Spleen (tissue), 11 donors: ENCODE data around the gene AGRN. TPM values are rescaled to one million over a fixed set of nuclear protein-coding genes. Genes with fewer than 3 reads are reported as not detected.
"Not testable (repeated sequence)": the region's sequence is repeated elsewhere in the genome, so short reads cannot be mapped to it uniquely, and the experiment has no call there.

Experiments
- DNase-seq: peaks from one replicate; pipeline ENCODE4 v3.0.0-alpha.2; 2020
- H3K27ac ChIP-seq, 8 donors: fragments of 200-600 bp; sonication (generic) in 7 of 8; 1 replicate in 4 of 8; 2 replicates in 4 of 8; pipeline versions ENCODE4 v1.5.0 to v1.8.0; 2016 to 2021; ENCODE audit warnings: inconsistent platforms in 4 of 8, mild to moderate bottlenecking in 4 of 8, moderate library complexity in 1 of 8
- H3K27me3 ChIP-seq, 7 donors: fragments of 200-600 bp; sonication (generic) in 6 of 7; replicated peaks in 1 of 7; 1 replicate in 4 of 7; 2 replicates in 3 of 7; pipeline versions ENCODE4 v1.5.0 to v1.8.0; 2016 to 2021; ENCODE audit warnings: inconsistent platforms in 3 of 7, mild to moderate bottlenecking in 1 of 7
- H3K36me3 ChIP-seq, 6 donors: fragments of 200-600 bp; sonication (generic) in 5 of 6; 1 replicate in 4 of 6; 2 replicates in 2 of 6; pipeline versions ENCODE4 v1.5.0 to v1.8.0; 2016 to 2021; ENCODE audit warnings: inconsistent platforms in 2 of 6
- H3K4me1 ChIP-seq, 6 donors: fragments of 200-600 bp; sonication (generic) in 5 of 6; 1 replicate in 3 of 6; 2 replicates in 3 of 6; pipeline versions ENCODE4 v1.5.0 to v1.8.0; 2016 to 2021; ENCODE audit warnings: inconsistent platforms in 3 of 6
- H3K4me3 ChIP-seq, 8 donors: fragments of 200-600 bp; sonication (generic) in 7 of 8; 1 replicate in 4 of 8; 2 replicates in 4 of 8; pipeline versions ENCODE4 v1.5.0 to v1.8.0; 2016 to 2021; ENCODE audit warnings: inconsistent platforms in 4 of 8, mild to moderate bottlenecking in 4 of 8, moderate library complexity in 2 of 8
- H3K9me3 ChIP-seq, 8 donors: fragments of 200-600 bp; sonication (generic) in 7 of 8; 1 replicate in 4 of 8; 2 replicates in 4 of 8; pipeline versions ENCODE4 v1.5.0 to v1.8.0; 2016 to 2021; ENCODE audit warnings: inconsistent platforms in 4 of 8
- POLR2A ChIP-seq, 3 donors: fragments of 450-650 bp; IDR thresholded peaks; one replicate each; pipeline ENCODE4 v1.5.1; 2017; ENCODE audit warnings: antibody characterized with exemption in 3 of 3, mild to moderate bottlenecking in 1 of 3
- POLR2AphosphoS5 ChIP-seq, 3 donors: sonication (generic); formaldehyde crosslinking; IDR thresholded peaks; one replicate each; pipeline ENCODE4 v1.5.1; 2017; ENCODE audit warnings: antibody characterized with exemption in 3 of 3
- WGBS, 5 donors: extraction: QIAGEN DNeasy Blood & Tissue Kit in 3 of 5; methylation state at CpG; one replicate each; pipeline versions ENCODE4 v1.1.5 to v1.1.7; 2013 to 2018; 5-methylcytosine and 5-hydroxymethylcytosine counted together
- intact Hi-C: fragments of 100-400 bp; cut with DNase I; formaldehyde crosslinking; loops from one replicate; pipeline ENCODE4 v1.15.0; 2023; ENCODE audit warnings: low total_unique reads
- polyA plus RNA-seq, 3 donors: library from polyadenylated mRNA; stranded (reverse); fragments of 200-250 nt; gene quantifications; one replicate each; pipeline ENCODE4 v1.2.1, GENCODE V29; 2013
- total RNA-seq, 7 donors: library from RNA; depleted of rRNA in 3 of 7; stranded (reverse); fragments of >200 nt in 3 of 7; fragmentation: NEBNext Ultra II Directional in 4 of 7; extraction: Animal tissue kit (Norgen Biotek cat#: 25700) in 4 of 7; gene quantifications; one replicate each; pipeline versions ENCODE4 v1.1.0 to v1.2.1, GENCODE V29; 2016 to 2021
- TF ChIP-seq, protein P1 (sequence below), 11 experiments: fragments of 200-600 bp in 7 of 11; fragments of 450-650 bp in 4 of 11; sonication (generic) in 4 of 11; IDR thresholded peaks in 8 of 11; conservative IDR thresholded peaks in 3 of 11; 1 replicate in 7 of 11; 2 replicates in 4 of 11; pipeline versions ENCODE4 v1.4.0 to v1.8.0; 2016 to 2021; ENCODE audit warnings: antibody characterized with exemption in 11 of 11, inconsistent platforms in 4 of 11, mild to moderate bottlenecking in 1 of 11
- donor health status: healthy with polysubstance abuse.
- donor health status: DM: no; HTN: no; CAD: no; lungs with moderate emphysema.
- donor health status: DM: no; HTN: no; CAD: no.
- donor health status: Bipolar disorder and iron deficiency.
- donor health status: healthy.
- donor health status: DM: no; HTN: no; CAD: no.
- donor health status: DM: yes; HTN: yes; CAD: no.

The AGRN gene
- total and polyA plus RNA-seq, 10 donors, result 4.6 to 27.2 (median 14.5) TPM

GRCh38 chr1:1098681-1099421, 78.9 kb downstream of the AGRN start:
- 88 to 93% (median 91%) methylated on average over 18 of the region's 18 CpGs for WGBS, 5 donors
- no peaks in the 10 kb centered on the region for H3K27me3 ChIP-seq
- intact Hi-C loops, result no loop called here
- H3K9me3 ChIP-seq, result peaks cover 0 to 10% (median 6%) of the 10 kb centered on the region in 8 donors
- peaks cover 0 to 1% (median 0%) of the 10 kb centered on the region in 6 donors for H3K4me1 ChIP-seq
- no peak overlapping the region for H3K27ac ChIP-seq
- TF ChIP-seq, protein P1, sequence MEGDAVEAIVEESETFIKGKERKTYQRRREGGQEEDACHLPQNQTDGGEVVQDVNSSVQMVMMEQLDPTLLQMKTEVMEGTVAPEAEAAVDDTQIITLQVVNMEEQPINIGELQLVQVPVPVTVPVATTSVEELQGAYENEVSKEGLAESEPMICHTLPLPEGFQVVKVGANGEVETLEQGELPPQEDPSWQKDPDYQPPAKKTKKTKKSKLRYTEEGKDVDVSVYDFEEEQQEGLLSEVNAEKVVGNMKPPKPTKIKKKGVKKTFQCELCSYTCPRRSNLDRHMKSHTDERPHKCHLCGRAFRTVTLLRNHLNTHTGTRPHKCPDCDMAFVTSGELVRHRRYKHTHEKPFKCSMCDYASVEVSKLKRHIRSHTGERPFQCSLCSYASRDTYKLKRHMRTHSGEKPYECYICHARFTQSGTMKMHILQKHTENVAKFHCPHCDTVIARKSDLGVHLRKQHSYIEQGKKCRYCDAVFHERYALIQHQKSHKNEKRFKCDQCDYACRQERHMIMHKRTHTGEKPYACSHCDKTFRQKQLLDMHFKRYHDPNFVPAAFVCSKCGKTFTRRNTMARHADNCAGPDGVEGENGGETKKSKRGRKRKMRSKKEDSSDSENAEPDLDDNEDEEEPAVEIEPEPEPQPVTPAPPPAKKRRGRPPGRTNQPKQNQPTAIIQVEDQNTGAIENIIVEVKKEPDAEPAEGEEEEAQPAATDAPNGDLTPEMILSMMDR (IDR thresholded peaks at IDR 0.05 in 8 of 11, conservative IDR thresholded peaks at IDR 0.05 in 3 of 11), result no peak
- TF ChIP-seq POLR2AphosphoS5 (IDR thresholded peaks at IDR 0.05) (no peak), POLR2A (IDR thresholded peaks at IDR 0.05) (no peak)
- DNase-seq, result peak; percentile 2
- no peak overlapping the region for H3K4me3 ChIP-seq
- H3K36me3 ChIP-seq, result no peaks in the 10 kb centered on the region

- H3K9me3 ChIP-seq, result peaks cover 0 to 10% (median 6%) of the 10 kb centered on the region in 8 donors
- no peak overlapping the region for H3K4me3 ChIP-seq
- intact Hi-C loops, result no loop called here
- WGBS, 5 donors, result 77 to 89% (median 88%) methylated on average over 4 of the region's 4 CpGs
- TF ChIP-seq POLR2AphosphoS5 (IDR thresholded peaks at IDR 0.05) (no peak), POLR2A (IDR thresholded peaks at IDR 0.05) (no peak)
- TF ChIP-seq, protein P1 (IDR thresholded peaks at IDR 0.05 in 8 of 11, conservative IDR thresholded peaks at IDR 0.05 in 3 of 11), result no peak
- H3K27ac ChIP-seq, result no peak overlapping the region
- peaks cover 0 to 9% (median 0%) of the 10 kb centered on the region in 6 donors for H3K4me1 ChIP-seq
- no peaks in the 10 kb centered on the region for H3K36me3 ChIP-seq
- H3K27me3 ChIP-seq, result no peaks in the 10 kb centered on the region
- no peak for DNase-seq
Observed at GRCh38 chr1:1099506-1100183, 79.7 kb downstream of the AGRN start.

DNA sequence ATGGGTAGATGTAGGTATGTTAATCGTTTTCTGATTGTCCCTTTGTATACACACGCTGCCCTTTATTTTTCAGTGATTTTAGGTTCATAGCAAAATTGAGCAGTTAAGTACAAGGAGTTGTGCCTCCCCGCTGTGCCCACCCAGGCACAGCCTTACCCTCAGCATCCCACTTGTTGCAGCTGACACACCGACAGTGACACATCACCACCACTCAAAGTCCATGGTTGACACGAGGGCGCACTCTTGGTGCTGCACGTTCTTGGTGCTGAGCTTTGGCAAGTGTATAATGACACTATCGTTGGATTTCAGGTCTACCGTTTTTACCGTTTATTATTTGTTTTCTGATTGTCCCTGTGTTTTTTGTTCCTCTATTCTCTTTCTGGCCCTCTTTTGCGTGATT, 80.4 kb downstream of the AGRN start:
- TF ChIP-seq, protein P1 (IDR thresholded peaks at IDR 0.05 in 8 of 11, conservative IDR thresholded peaks at IDR 0.05 in 3 of 11), result no peak
- no peak for TF ChIP-seq POLR2AphosphoS5 (IDR thresholded peaks at IDR 0.05)
- TF ChIP-seq POLR2A (IDR thresholded peaks at IDR 0.05), result no peak
- H3K27me3 ChIP-seq, result no peaks in the 10 kb centered on the region
- no peaks in the 10 kb centered on the region for H3K36me3 ChIP-seq
- intact Hi-C loops, result no loop called here
- H3K9me3 ChIP-seq, result peaks cover 0 to 10% (median 6%) of the 10 kb centered on the region in 8 donors
- no peak overlapping the region for H3K27ac ChIP-seq
- no peak overlapping the region for H3K4me3 ChIP-seq
- peak; percentile 2 for DNase-seq
- 94 to 99% (median 97%) methylated on average over 11 of the region's 11 CpGs for WGBS, 5 donors
- peaks cover 0 to 13% (median 0%) of the 10 kb centered on the region in 6 donors for H3K4me1 ChIP-seq

DNA sequence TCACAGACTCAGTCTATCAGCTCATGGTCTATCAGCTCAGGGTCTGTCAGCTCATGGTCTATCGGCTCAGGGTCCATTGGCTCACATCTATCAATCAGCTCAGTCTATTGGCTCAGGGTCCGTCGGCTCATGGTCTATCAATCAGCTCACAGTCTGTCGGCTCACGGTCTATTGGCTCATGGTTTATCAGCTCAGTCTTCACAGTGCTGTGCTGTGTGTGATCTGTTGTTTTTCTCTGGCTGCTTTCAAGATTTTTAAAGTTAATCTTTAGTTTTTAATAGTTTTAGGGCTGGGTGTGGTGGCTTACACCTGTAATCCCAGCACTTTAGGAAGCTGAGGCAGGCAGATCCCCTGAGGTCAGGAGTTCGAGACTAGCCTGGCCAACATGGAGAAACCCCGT, 81.6 kb downstream of the AGRN start:
- TF ChIP-seq, protein P1 (IDR thresholded peaks at IDR 0.05 in 8 of 11, conservative IDR thresholded peaks at IDR 0.05 in 3 of 11), result no peak
- no peak for TF ChIP-seq POLR2A (IDR thresholded peaks at IDR 0.05)
- no peak for TF ChIP-seq POLR2AphosphoS5 (IDR thresholded peaks at IDR 0.05)
- no peaks in the 10 kb centered on the region for H3K36me3 ChIP-seq
- H3K27me3 ChIP-seq, result no peaks in the 10 kb centered on the region
- peaks cover 0 to 13% (median 0%) of the 10 kb centered on the region in 6 donors for H3K4me1 ChIP-seq
- no peak overlapping the region for H3K4me3 ChIP-seq
- peak; percentile 9 for DNase-seq
- no peak overlapping the region for H3K27ac ChIP-seq
- peaks cover 0 to 11% (median 6%) of the 10 kb centered on the region in 8 donors for H3K9me3 ChIP-seq
- intact Hi-C loops, result no loop called here
- WGBS, 5 donors, result 87 to 99% (median 97%) methylated on average over 7 of the region's 7 CpGs

DNA sequence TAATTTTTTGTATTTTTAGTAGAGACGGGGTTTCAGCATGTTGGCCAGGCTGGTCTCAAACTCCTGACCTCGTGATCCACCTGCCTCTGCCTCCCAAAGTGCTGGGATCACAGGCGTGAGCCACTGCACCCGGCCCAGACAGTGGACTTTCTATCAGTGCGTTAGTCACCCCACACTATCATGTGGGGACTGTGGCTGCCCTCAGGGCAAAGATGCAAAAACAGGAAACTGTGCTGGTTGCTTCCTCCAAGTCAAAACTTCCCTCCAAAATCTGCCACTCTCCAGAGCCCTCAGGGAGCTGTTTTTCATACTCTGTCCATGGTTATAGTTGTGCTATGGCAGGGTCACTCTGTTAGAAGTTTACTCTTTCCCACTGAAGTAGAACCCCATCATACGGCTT, 84.2 kb downstream of the AGRN start:
- H3K4me3 ChIP-seq, H3K27ac ChIP-seq, intact Hi-C loops, H3K27me3 ChIP-seq, H3K36me3 ChIP-seq: not testable (repeated sequence)
- peak; percentile 47 for DNase-seq
- 66 to 78% (median 67%) methylated on average over 5 to 6 of the region's 6 CpGs for WGBS, 5 donors
- peaks cover 0 to 13% (median 0%) of the 10 kb centered on the region in 6 donors for H3K4me1 ChIP-seq
- peaks cover 0 to 15% (median 6%) of the 10 kb centered on the region in 8 donors for H3K9me3 ChIP-seq
